ENCODE measurements around the gene IL2RA. TPM values are rescaled to one million over a fixed set of nuclear protein-coding genes. Genes with fewer than 3 reads are reported as not detected.
"Not testable (repeated sequence)": the region's sequence is repeated elsewhere in the genome, so short reads cannot be mapped to it uniquely, and the experiment has no call there.

The IL2RA gene
- total RNA-seq, 1 donor: not detected

- no peak overlapping the region for H3K27ac ChIP-seq (ENCODE audit: low read depth, low read length)
- H3K4me3 ChIP-seq (ENCODE audit: insufficient read depth, low read length): no peak overlapping the region
- H2AFZ ChIP-seq (ENCODE audit: low read length): no peak overlapping the region
- no peak for TF ChIP-seq CTCF (IDR thresholded peaks at IDR 0.05; ENCODE audit: extremely low read depth, low read depth, low read length)
- H3K4me1 ChIP-seq (ENCODE audit: insufficient read depth, low read length): no peaks in the 10 kb centered on the region
- H4K20me1 ChIP-seq (ENCODE audit: insufficient read depth, low read length): no peaks in the 10 kb centered on the region
- no peaks in the 10 kb centered on the region for H3K9me3 ChIP-seq (ENCODE audit: low read depth, low read length)
- H3K36me3 ChIP-seq (ENCODE audit: insufficient read depth, low read length): no peaks in the 10 kb centered on the region
- H3K27me3 ChIP-seq (ENCODE audit: insufficient read depth, low read length): no peaks in the 10 kb centered on the region
- no peak overlapping the region for H3K4me2 ChIP-seq (ENCODE audit: insufficient read depth, low read length)
- H3K79me2 ChIP-seq (ENCODE audit: insufficient read depth, low read length): no peaks in the 10 kb centered on the region
- DNase-seq (ENCODE audit: insufficient read length, low spot score, missing footprints): no peak
These were observed 96.9 kb downstream of the IL2RA start for GRCh38 chr10:5965266-5965665.

- no peak for TF ChIP-seq CTCF (IDR thresholded peaks at IDR 0.05; ENCODE audit: extremely low read depth, low read depth, low read length)
- no peak overlapping the region for H3K4me3 ChIP-seq (ENCODE audit: insufficient read depth, low read length)
- peak; percentile 77 for DNase-seq (ENCODE audit: insufficient read length, low spot score, missing footprints)
- H2AFZ ChIP-seq (ENCODE audit: low read length): no peak overlapping the region
- no peaks in the 10 kb centered on the region for H3K79me2 ChIP-seq (ENCODE audit: insufficient read depth, low read length)
- no peak overlapping the region for H3K4me2 ChIP-seq (ENCODE audit: insufficient read depth, low read length)
- no peaks in the 10 kb centered on the region for H3K9me3 ChIP-seq (ENCODE audit: low read depth, low read length)
- no peaks in the 10 kb centered on the region for H4K20me1 ChIP-seq (ENCODE audit: insufficient read depth, low read length)
- H3K36me3 ChIP-seq (ENCODE audit: insufficient read depth, low read length): no peaks in the 10 kb centered on the region
- no peak overlapping the region for H3K27ac ChIP-seq (ENCODE audit: low read depth, low read length)
- H3K27me3 ChIP-seq (ENCODE audit: insufficient read depth, low read length): no peaks in the 10 kb centered on the region
- H3K4me1 ChIP-seq (ENCODE audit: insufficient read depth, low read length): no peaks in the 10 kb centered on the region
These were observed 97.4 kb downstream of the IL2RA start for GRCh38 chr10:5964736-5965135.

GRCh38 chr10:5963591-5963990 lies 98.6 kb downstream of the IL2RA start:
- Histone ChIP-seq H4K20me1 (ENCODE audit: insufficient read depth, low read length) (no peaks in the 10 kb centered on the region), H2AFZ (ENCODE audit: low read length) (no peak overlapping the region), H3K27me3 (ENCODE audit: insufficient read depth, low read length) (no peaks in the 10 kb centered on the region), H3K27ac (ENCODE audit: low read depth, low read length) (no peak overlapping the region), H3K79me2 (ENCODE audit: insufficient read depth, low read length) (no peaks in the 10 kb centered on the region), H3K9me3 (ENCODE audit: low read depth, low read length) (no peaks in the 10 kb centered on the region), H3K4me3 (ENCODE audit: insufficient read depth, low read length) (no peak overlapping the region), H3K36me3 (ENCODE audit: insufficient read depth, low read length) (no peaks in the 10 kb centered on the region), H3K4me1 (ENCODE audit: insufficient read depth, low read length) (no peaks in the 10 kb centered on the region), H3K4me2 (ENCODE audit: insufficient read depth, low read length) (no peak overlapping the region)
- TF ChIP-seq CTCF (IDR thresholded peaks at IDR 0.05; ENCODE audit: extremely low read depth, low read depth, low read length): no peak
- DNase-seq (ENCODE audit: insufficient read length, low spot score, missing footprints): no peak

GRCh38 chr10:5963071-5963470 lies 99.1 kb downstream of the IL2RA start:
- no peaks in the 10 kb centered on the region for H3K9me3 ChIP-seq (ENCODE audit: low read depth, low read length)
- no peaks in the 10 kb centered on the region for H3K79me2 ChIP-seq (ENCODE audit: insufficient read depth, low read length)
- no peak for TF ChIP-seq CTCF (IDR thresholded peaks at IDR 0.05; ENCODE audit: extremely low read depth, low read depth, low read length)
- H2AFZ ChIP-seq (ENCODE audit: low read length): no peak overlapping the region
- H4K20me1 ChIP-seq (ENCODE audit: insufficient read depth, low read length): no peaks in the 10 kb centered on the region
- H3K27me3 ChIP-seq (ENCODE audit: insufficient read depth, low read length): no peaks in the 10 kb centered on the region
- no peak overlapping the region for H3K4me2 ChIP-seq (ENCODE audit: insufficient read depth, low read length)
- no peaks in the 10 kb centered on the region for H3K4me1 ChIP-seq (ENCODE audit: insufficient read depth, low read length)
- no peaks in the 10 kb centered on the region for H3K36me3 ChIP-seq (ENCODE audit: insufficient read depth, low read length)
- H3K4me3 ChIP-seq (ENCODE audit: insufficient read depth, low read length): no peak overlapping the region
- no peak for DNase-seq (ENCODE audit: insufficient read length, low spot score, missing footprints)
- no peak overlapping the region for H3K27ac ChIP-seq (ENCODE audit: low read depth, low read length)

GRCh38 chr10:5962358-5962940 lies 99.7 kb downstream of the IL2RA start:
- H3K4me2 ChIP-seq (ENCODE audit: insufficient read depth, low read length); H3K9me3 ChIP-seq (ENCODE audit: low read depth, low read length); H4K20me1 ChIP-seq (ENCODE audit: insufficient read depth, low read length); H3K4me3 ChIP-seq (ENCODE audit: insufficient read depth, low read length); DNase-seq (ENCODE audit: insufficient read length, low spot score, missing footprints); H3K27ac ChIP-seq (ENCODE audit: low read depth, low read length); H3K4me1 ChIP-seq (ENCODE audit: insufficient read depth, low read length); H2AFZ ChIP-seq (ENCODE audit: low read length); H3K79me2 ChIP-seq (ENCODE audit: insufficient read depth, low read length); H3K27me3 ChIP-seq (ENCODE audit: insufficient read depth, low read length); H3K36me3 ChIP-seq (ENCODE audit: insufficient read depth, low read length): not testable (repeated sequence)
